Stimulated activated CD8-positive, alpha-beta memory T cell treated with anti-CD3 and anti-CD28 coated beads, Interleukin-15, amount 100 ng/mL, for 1 hour (primary cell): ENCODE data around the gene TUBGCP3.
"Not testable (repeated sequence)": the region's sequence is repeated elsewhere in the genome, so short reads cannot be mapped to it uniquely, and the experiment has no call there.

ENCODE experiments used
- DNase-seq: peaks from one replicate; pipeline ENCODE4 v3.0.0-alpha.2; 2020; ENCODE audit warnings: low read depth

TUBGCP3 gene

DNA sequence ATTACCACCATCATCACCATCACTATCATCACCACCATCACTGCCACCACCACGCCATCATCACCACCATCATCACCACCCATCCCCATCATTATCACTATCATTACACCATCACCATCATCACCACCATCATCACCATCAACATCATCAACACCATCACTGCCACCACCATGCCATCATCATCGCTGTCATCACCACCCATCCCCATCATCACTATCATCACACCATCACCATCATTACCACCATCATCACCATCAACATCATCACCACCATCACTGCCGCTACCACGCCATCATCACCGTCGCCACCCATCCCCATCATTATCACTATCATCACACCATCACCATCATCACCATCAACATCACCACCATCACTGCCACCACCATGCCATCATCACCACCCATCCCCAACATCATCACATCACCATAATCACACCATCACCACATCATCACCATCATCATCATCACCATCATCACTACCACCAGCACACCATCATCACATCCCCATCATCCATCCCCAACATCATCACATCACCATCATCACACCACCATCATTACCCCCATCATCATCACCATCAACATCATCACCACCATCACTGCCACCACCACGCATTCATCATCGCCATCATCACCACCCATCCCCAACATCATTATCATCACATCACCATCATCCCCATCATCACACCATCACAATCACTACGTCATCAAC is 61.7 kb downstream of the TUBGCP3 start:
- DNase-seq, result no peak

DNA sequence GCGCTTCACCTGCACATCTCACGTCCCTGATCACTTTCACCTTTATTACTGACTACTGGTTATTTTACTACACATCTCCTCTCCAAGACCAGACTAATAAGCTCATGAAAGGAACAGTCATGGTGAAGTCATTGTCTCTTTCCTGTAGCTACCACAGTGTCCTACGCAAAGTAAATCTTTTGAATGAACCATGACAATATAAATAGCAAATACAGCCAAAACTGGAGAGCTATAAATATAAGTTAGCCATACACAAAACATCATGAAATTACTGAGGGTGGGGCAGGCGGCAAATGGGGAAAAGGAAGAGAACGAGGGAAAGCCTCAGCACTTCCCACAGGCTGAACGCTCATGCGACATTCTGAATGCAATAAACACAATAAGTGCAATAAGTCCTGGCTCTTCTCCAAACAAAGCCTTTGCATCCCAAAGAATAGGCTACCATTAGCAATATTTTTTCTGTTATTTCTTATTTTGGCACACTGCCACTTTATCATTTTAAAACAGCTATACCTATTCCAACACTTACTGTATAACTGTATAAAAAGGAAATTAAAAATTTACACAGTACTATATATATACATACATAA is 62.5 kb downstream of the TUBGCP3 start:
- no peak for DNase-seq

DNA sequence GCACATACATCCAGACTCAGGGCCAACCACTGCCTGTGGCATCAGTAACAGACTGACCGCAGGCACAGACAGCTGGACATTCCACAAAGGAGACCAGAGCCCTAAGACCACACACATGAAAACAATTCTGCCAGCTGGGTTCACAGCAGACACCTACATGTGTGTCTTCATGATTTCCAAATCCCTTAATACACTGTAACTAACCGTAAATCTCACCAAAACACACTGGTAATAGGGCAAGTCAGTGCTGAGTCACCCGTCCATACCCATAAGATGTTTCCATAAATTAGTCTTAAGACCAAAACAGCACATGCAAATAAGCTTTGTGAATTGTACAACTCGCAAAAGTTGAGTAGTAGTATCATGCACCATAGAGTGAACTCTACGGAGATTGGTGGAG is 65.4 kb downstream of the TUBGCP3 start:
- DNase-seq, result no peak

DNA sequence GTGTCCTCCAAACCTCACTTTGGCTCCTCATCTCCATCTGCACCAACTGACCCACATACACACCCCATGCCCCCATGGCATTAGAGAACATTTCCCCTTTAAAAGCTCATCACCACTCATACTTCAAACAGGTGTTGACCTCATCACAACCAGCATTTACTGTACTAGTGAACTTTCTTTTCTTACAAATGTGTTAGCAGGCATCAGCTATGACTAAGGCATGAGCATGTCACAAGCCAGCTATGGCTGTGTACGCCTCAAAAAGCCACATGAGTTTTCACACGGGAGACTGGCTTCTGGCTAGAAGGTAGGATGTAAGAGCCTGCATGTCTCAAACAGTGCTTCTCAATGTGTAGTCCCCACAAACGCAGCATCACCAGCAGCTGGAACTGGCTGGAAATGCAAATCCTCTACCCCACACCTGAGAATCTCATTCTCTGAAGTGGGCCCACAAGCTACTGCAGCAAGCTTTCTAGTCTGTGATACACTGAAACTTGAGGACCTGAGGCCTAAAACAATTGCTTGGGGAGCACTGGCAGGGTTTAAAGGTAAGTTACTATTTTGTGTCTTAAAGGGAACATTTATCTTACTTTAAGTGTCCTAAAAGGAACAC is 66.8 kb downstream of the TUBGCP3 start:
- DNase-seq, result no peak

DNA sequence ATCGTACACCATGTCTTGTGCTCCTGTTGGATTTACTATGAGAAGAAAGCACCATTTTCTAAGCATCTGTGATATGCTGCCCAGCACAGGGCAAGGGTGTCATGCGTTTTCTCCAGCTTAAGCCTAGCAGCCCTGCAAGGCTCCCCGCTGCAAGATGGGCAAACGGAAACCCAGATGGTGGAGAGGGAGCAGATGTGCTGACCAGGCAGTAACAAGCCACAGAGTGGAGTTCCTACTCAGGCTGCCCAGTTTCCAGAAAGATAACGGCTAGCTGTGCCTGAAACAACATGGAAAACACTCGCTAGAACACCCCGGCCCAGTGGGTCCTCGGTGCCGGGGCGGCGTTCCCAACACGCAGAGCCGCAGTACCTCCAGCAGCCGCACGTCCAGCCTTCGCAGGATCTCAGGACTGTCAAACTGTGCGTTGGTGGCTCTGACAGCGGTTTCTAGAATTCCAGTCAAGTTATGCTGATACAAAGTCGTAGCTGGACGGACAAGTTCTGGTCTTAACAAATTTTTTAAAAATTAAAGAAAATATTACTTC is 68.4 kb downstream of the TUBGCP3 start:
- DNase-seq, result no peak

DNA sequence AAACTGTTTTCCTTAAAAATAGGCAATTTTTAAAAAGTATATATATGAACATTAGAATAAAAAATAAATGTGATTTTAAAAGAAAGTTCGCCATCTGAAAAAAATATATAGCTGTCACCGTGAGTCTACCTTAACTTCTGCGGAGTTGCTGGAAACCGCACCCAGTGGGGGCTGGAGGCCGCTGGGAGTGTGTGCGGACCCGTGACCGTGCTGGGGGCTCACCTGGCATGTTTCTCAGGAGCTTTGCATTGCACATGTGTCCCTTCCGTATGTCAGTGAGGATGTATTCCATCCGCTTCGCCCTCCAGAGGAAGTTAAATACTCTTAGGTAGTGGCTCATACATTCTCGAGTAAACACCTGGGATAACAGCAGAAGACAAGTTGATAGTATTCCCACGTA is 71.7 kb downstream of the TUBGCP3 start:
- no peak for DNase-seq

DNA sequence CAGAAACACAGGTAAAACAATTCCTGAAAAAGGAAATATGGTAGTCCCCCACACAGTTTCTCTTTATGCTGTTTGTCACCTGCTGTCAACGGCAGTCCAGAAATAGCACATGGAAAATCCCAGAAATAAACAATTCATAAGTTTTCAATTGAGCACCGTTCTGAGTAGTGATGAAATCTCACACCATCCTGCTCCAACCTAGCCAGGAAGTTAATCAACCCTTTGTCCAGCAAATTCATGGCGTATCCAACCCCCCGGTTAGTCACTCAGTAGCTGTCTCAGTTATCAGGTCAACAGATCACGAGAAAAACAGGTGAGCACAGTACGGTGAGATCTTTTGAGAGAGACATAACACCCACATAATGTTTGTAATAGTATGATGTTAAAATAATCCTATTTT is 74.2 kb downstream of the TUBGCP3 start:
- DNase-seq, result no peak

DNA sequence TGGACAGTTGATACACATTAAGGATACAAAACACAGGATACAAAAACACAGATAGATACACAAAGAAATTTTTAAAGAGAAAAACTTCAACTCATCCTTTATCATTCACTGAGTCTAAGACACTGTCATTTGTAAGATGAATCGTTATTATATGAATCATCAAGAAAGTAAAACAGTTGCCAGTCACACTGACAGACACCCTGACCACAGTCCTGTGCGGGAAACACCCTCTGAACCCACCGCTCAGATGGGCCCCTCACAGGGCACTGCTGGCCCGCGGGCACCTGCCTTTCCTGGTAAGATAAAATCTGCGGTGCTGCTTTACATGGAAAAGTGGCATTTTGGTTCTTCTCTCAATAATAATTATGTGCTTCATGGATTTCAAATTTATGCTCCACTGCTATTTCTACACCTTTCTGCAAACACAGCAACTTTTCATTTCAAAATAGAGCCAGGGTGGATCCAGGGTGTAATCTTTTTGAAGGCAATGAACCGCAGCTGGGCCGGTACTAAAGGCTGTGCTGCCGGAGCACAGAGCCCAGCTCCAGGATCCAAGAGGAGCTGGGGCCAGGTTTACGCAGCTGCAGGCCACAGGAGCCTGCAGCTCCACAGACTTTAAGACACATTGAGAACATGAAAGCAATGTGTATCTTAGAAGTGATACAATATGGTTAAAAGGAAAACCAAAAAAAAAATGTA is 76.8 kb downstream of the TUBGCP3 start:
- DNase-seq, result no peak

DNA sequence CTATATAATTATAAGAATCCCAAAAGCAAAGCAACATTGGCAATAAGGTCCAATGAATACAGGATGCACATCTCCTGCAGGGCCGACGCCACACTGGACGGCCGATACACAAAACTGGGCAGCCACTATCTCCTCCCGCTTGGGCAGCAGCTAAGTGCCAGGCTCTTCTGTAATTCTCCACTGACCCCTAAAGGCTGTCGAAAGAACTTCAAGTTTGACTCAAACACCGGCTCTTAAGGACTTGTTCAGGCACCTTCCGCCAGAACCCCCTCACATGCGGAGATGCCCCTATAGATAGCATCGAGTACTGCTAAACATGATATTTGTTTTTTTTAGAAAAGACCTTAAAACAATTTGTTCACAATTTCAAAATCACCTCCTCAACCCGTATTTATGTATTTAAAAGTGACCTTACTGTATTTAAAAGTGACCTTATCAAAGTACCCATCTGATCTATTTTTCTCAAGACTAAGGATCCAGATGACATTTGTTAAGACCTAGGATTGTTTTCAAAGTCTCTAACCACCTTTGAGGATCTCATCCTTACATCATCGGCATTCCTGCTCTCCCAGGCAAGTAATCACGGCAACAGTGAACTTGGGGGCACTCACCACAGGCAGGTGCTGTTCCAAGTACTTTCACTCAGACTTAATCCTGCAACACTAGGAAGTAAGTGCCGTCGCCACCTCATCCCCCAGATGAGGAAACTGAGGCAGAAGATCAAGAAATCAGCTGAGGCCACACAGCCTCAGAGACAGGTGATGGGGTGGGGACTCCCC is 77.8 kb downstream of the TUBGCP3 start:
- no peak for DNase-seq

DNA sequence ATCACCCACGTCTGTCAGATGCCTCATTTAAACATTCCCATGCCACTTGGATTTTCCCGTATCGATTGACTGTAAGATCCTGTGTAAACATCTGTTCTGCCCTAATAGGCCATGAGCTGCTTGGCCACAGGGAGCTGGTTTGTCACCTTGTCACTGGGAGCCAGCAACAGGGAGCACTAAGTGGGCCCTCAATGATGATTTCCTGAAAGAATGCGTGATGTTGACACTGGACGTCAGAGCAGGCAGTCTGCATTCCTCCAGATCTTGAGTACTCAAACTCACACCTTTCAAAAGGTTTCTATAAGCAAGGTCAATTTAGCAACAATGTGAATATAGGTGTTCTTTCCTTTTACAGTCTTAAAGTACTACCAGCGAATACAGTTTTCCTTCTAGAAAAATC is 78.8 kb downstream of the TUBGCP3 start:
- DNase-seq, result no peak

DNA sequence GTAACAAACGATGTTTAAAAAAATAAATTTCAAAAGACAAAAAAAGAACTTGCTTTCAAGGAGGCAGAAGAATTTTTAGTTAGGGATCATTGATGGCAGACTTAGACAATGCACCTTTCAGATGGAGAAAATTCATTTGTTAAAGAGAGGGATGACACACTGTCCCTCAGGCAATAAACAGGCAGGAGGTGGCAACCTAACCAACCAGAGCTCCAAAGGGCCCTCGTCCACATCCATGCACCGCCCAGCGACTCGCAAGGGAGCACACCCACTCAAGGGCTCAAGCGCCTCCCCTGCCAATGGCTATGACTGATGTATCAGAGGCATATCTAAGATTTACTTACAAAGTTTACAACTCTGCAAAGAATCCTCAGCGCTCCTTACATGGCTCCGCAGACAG is 81.9 kb downstream of the TUBGCP3 start:
- no peak for DNase-seq

DNA sequence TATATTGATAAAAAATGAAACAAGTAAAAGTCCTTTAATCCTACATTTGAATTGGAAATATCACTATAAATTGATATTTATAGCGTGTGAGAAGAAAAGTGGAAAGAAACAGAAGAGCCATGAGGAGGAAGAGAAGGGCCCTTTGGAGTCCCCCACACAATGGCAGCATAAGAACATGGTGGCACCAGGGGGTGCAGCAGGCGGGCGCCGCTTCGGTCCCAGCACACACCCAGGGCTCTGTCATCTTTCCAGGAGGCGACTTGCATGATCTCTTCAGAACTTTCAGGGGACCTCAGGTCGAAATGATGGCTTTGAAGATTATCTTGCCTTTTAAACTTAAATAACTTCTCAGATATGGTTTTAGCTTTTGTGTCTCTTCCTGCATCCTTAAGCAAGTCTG is 91.8 kb downstream of the TUBGCP3 start:
- DNase-seq, result no peak

DNA sequence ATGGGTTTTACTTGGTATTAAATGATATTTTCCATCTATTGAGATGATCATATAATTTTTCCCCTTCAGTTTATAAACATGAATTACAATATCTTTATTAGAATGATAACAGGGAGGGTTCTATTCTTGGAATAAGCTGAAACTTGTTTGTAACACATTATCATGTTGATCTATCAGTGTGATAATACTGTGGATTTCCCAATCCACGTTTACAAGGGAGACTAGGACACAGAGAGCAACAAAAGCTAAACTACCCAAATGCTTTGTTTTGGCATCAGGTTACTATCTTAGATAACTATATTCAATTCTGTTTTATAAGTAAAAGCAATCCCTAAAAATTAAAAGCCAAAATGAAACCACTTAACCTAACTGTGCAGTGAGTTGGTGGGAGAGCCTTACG is 92.5 kb downstream of the TUBGCP3 start:
- DNase-seq, result no peak

DNA sequence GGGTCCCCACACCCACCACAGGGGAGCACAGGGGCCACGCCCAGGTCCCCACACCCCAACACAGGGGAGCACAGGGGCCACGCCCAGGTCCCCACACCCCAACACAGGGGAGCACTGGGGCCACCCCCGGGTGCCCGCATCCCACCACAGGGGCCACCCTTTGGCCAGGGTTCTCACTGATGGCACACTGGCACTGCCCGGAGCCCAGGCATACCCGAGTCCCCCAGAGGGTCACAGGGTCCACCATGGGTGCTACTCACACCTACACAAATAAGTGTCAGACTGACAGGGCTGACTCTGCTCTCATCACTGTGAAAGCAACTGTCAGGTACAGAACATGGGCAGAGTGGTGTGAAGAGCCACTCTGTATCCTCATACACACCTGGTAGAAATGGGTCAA is 98.8 kb downstream of the TUBGCP3 start:
- DNase-seq, result no peak

DNA sequence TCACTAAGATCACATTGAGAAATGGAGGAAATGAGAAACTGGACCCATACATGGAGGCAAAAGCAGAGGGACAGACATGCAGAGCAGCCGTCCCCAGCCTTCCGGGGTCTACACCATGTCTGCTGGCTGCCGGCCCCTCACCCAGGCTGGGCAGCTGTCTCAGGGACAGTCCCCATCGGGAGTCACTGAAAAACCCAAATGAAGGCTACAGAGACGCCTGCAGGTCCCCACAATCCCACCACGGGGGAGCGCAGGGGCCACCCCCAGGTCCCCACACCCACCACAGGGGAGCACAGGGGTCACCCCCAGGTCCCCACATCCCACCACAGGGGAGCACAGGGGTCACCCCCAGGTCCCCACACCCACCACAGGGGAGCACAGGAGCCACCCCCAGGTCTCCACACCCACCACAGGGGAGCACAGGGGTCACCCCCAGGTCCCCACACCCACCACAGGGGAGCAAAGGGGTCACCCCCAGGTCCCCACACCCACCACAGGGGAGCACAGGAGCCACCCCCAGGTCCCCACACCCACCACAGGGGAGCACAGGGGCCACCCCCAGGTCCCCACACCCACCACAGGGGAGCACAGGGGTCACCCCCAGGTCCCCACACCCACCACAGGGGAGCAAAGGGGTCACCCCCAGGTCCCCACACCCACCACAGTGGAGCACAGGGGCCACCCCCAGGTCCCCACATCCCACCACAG is 99.5 kb downstream of the TUBGCP3 start:
- not testable (repeated sequence) for DNase-seq

DNA sequence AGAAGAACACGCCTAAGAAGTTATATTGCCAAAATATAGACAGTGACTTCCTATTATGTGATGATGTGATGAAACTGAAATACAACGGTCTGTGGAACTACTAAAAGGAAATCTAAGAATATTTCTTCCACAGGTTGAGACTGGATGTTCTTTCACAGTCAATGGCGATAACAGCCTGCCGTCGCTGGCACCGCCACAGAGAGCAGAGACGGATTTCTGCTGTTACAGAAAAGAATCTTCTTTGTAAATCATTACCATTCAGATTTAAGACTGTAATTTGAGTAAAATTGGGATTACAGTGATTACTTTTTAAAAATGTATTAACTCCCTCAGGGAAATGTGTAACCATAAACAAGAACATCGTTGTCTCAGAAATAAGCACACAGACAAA is 100.8 kb downstream of the TUBGCP3 start:
- no peak for DNase-seq

DNA sequence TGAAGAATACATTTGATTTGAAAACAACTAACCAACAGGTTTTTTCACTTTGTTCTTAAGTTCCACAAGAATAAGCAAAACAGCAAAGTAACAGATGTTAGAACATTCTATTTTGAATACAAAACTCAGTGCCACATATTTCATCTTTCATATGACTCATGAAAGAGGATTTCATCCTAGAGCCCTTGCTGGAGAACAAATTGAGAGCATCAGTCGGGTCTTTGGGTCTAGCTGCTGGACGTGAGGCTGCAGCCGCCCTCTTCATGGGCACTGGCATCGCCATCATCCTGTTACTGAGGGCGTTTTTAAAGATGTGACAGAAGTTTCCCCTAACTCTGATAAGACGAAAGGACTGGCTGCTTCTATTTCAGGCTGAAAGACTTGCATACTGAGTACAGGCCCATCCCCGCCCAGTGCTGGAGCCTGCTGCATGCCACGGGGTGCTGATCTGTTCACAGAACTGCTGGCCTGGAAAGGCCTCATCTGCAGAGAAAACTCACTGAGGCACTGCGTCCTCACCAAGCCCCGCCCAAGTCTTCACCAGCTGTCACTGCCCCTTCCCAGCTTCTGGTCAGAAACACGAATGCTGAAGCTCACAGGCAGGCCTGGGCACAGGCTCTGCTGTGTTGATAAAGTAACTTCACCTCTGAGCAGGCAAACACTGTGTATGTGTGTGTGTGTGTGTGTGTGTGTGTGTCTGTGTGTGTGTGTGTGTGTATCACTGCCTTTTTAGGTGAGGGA is 101.4 kb downstream of the TUBGCP3 start:
- no peak for DNase-seq

DNA sequence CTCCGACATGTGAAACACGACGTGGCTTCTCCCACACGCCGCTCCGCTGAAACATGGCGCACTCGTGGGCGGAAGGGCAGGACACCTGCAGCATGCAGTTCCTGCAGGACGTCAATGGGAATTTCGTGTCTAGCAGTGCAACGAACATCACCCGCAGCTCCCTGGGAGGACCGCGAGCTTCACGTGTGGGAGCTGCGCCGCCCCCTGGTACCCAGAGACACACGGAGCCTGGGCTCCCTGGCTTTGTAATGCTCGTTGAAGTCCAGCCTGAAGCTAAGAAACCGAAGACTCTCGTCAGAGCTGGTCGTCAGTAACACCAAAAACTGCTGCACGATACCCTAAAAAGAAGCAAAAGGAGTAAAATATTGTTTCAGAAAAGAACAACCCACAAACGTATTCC is 102.1 kb downstream of the TUBGCP3 start:
- DNase-seq, result not testable (repeated sequence)

DNA sequence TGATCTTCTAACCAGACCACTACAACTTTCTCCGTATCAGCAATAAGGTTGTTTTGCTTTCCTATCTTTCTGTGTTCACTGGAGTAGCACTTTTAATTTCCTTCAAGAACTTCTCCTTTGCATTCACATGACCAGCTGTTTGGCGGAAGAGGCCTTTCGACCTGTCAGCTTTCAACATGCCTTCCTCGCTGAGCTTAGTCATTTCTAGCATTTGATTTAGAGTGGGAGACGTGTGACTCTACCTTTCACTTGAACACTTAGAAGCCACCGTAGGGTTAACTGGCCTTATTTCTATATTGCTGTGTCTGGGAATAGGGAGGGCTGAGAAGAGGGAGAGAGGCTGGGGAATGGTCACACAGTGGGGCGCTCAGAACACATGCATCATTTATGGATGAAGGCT is 104.7 kb downstream of the TUBGCP3 start:
- DNase-seq, result no peak

DNA sequence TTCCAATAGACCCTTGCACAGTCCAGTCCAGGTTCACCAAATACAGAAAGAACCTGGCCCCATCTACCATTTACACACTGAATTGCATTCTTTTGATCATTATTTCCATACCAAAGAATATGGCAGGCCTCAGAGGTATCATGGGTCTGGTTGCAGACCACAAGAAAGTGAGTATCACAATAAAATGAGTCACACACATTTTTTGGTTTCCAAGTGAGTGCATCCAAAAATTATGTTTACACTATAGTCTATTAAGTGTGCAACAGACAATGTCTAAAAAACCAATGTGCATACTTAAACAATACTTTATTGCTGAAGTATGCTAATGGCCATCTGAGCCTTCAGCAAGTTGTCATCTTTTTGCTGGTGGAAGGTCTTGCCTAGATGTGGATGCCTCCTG is 106.5 kb downstream of the TUBGCP3 start:
- no peak for DNase-seq

DNA sequence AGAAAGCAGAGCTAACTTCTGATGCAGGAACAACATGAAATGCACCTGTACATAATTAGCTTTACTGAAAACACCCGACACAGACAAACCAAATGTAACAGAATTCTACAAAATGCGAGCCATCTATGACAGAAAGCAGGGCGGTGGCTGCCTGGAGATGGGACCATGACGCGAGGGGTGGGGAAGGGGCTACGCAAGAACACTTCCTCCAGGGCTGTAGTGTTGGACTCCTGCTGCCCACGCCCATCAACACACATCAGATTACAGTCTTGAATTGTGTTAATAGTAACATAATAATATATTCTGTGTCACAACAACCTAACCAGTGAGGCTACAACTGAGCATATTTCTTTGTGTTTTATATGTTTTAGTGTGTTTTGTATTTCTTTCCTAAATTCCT is 108.6 kb downstream of the TUBGCP3 start:
- no peak for DNase-seq
